ENCODE results near the gene PRG3. TPM values are rescaled to one million over a fixed set of nuclear protein-coding genes. Genes with fewer than 3 reads are reported as not detected.

Gene PRG3
- total RNA-seq, 1 experiment from 2014 or later: not detected

DNA sequence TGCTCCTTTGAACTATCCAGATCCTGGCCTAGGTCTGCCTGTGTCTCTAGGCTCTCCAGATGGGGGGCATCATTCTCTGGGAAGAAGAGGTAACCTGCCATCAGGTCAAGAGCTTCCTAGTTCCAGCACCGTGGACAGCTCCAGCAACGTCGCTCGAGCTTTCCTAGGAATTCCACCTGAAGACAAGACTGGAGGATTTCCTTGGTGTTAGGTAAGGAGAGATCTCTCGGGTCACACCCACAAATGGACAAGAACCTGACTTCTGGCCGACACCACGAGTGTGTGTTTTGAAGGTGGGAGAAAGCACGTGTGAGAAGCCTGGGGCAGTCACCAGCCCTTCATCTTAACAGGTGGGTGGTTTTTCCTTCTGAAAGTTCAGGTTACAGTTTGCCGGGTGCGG lies 1.2 kb downstream of the PRG3 start:
- DNase-seq: peak; percentile 80
- no peak overlapping the region for H3K23ac ChIP-seq (ENCODE audit: insufficient read length, low read depth, low read length)
- H3K9me3 ChIP-seq (ENCODE audit: control insufficient read depth, low read depth, low read length): no peaks in the 10 kb centered on the region
- no peak overlapping the region for H3K27ac Mint-ChIP-seq
- no peak overlapping the region for H3T11ph ChIP-seq (ENCODE audit: low read length)
- TF ChIP-seq, protein P1, sequence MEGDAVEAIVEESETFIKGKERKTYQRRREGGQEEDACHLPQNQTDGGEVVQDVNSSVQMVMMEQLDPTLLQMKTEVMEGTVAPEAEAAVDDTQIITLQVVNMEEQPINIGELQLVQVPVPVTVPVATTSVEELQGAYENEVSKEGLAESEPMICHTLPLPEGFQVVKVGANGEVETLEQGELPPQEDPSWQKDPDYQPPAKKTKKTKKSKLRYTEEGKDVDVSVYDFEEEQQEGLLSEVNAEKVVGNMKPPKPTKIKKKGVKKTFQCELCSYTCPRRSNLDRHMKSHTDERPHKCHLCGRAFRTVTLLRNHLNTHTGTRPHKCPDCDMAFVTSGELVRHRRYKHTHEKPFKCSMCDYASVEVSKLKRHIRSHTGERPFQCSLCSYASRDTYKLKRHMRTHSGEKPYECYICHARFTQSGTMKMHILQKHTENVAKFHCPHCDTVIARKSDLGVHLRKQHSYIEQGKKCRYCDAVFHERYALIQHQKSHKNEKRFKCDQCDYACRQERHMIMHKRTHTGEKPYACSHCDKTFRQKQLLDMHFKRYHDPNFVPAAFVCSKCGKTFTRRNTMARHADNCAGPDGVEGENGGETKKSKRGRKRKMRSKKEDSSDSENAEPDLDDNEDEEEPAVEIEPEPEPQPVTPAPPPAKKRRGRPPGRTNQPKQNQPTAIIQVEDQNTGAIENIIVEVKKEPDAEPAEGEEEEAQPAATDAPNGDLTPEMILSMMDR (conservative IDR thresholded peaks at IDR 0.05): no peak
- H2BK120ac ChIP-seq (ENCODE audit: low read depth, low read length, poor library complexity, severe bottlenecking): no peak overlapping the region
- no peaks in the 10 kb centered on the region; the same call in 1 of the 2 replicates for H3K27me3 ChIP-seq (ENCODE audit: insufficient read depth, low read length)
- H3K9me3 Mint-ChIP-seq: no peaks in the 10 kb centered on the region
- no peak overlapping the region for H3K9ac ChIP-seq (ENCODE audit: extremely low read depth, insufficient read length, low read length)
- no peaks in the 10 kb centered on the region for H3K23me2 ChIP-seq (ENCODE audit: insufficient read length, low read depth, low read length, poor library complexity, severe bottlenecking)
- H2BK15ac ChIP-seq (ENCODE audit: low read depth, low read length): no peak overlapping the region
- H4K91ac ChIP-seq (ENCODE audit: insufficient read length, low read depth, low read length): no peak overlapping the region
- H3K4me3 Mint-ChIP-seq: no peak overlapping the region
- no peak overlapping the region for H3K4ac ChIP-seq (ENCODE audit: low read depth, low read length)
- H2AFZ ChIP-seq (ENCODE audit: low read length): no peak overlapping the region
- no peak overlapping the region for H2BK5ac ChIP-seq (ENCODE audit: insufficient read length, low read length)
- H4K20me1 ChIP-seq (ENCODE audit: control insufficient read depth, insufficient read depth, insufficient read length): no peaks in the 10 kb centered on the region
- H4K5ac ChIP-seq (ENCODE audit: insufficient read length, low read depth, low read length): no peak overlapping the region
- H3K4me1 Mint-ChIP-seq: peaks cover 3 to 15% of the 10 kb centered on the region in 2 experiments
- H3K79me2 ChIP-seq (ENCODE audit: insufficient read depth, low read length): no peaks in the 10 kb centered on the region
- H3K56ac ChIP-seq (ENCODE audit: insufficient read length, low read depth, low read length): no peak overlapping the region
- no peak overlapping the region for H3K18ac ChIP-seq (ENCODE audit: insufficient read length, low read depth, low read length)
- no peak overlapping the region for H3K14ac ChIP-seq (ENCODE audit: insufficient read depth, low read length)
- WGBS (ENCODE audit: extremely low coverage, insufficient read length, low lambda C conversion rate): no CpG with 5 or more reads among the region's 10 CpGs
- H3K4me2 ChIP-seq (ENCODE audit: insufficient read depth, insufficient read length, low read length): no peak overlapping the region
- no peaks in the 10 kb centered on the region; the same call in 1 of the 2 replicates for H3K4me1 ChIP-seq (ENCODE audit: insufficient read depth, low read length)
- no peak overlapping the region for H3K27ac ChIP-seq (ENCODE audit: insufficient read length, low read depth, low read length)
- no peak overlapping the region for H2BK20ac ChIP-seq (ENCODE audit: low read depth, low read length, poor library complexity, severe bottlenecking)
- H3K27me3 Mint-ChIP-seq (ENCODE audit: low read depth): peaks cover 49% of the 10 kb centered on the region
- no peaks in the 10 kb centered on the region for H3K79me1 ChIP-seq (ENCODE audit: insufficient read depth, low read depth, low read length, poor library complexity, severe bottlenecking)
- no peak overlapping the region for H2BK12ac ChIP-seq (ENCODE audit: insufficient read length, low read depth, low read length)
- H4K8ac ChIP-seq (replicated peaks; ENCODE audit: insufficient read length, low read depth, low read length): no peak overlapping the region
- H2AK5ac ChIP-seq (ENCODE audit: insufficient read length, low read length): no peak overlapping the region
- no peaks in the 10 kb centered on the region for H3K36me3 Mint-ChIP-seq (ENCODE audit: insufficient read depth in 1 of 3, low read depth in 3 of 3)

Data from H9 (cell line).